HG02938 (cell line): ENCODE results near the gene IKZF5.

Experiments
- ATAC-seq: cut with Tn5 transposase; IDR thresholded peaks from one replicate; pipeline ENCODE4 v1.9.1; 2021; ENCODE audit warnings: mild to moderate bottlenecking, moderate library complexity; ENCODE audit not compliant: unreplicated experiment

IKZF5 gene

GRCh38 chr10:123016228-123016627, 7.6 kb upstream of the IKZF5 start:
- no peak for ATAC-seq

GRCh38 chr10:123014772-123015171, 6.2 kb upstream of the IKZF5 start:
- ATAC-seq = no peak

GRCh38 chr10:123013456-123014419, 5.1 kb upstream of the IKZF5 start:
- no peak for ATAC-seq

- no peak for ATAC-seq
These were observed 3.4 kb upstream of the IKZF5 start for GRCh38 chr10:123011987-123012386.

GRCh38 chr10:123009105-123009820, 668 bp upstream of the IKZF5 start:
- ATAC-seq = peak; percentile 1

GRCh38 chr10:123007558-123008354, 839 bp downstream of the IKZF5 start:
- ATAC-seq = peak; percentile 52

GRCh38 chr10:123004298-123004697, 4.3 kb downstream of the IKZF5 start:
- ATAC-seq = no peak

GRCh38 chr10:123001370-123001769, 7.2 kb downstream of the IKZF5 start:
- ATAC-seq = no peak

- no peak for ATAC-seq
These were observed 8.4 kb downstream of the IKZF5 start for GRCh38 chr10:123000155-123000554.

GRCh38 chr10:122999347-122999746, 9.2 kb downstream of the IKZF5 start:
- ATAC-seq = no peak

GRCh38 chr10:122998934-122999333, 9.7 kb downstream of the IKZF5 start:
- no peak for ATAC-seq

- ATAC-seq = no peak
These were observed 10.2 kb downstream of the IKZF5 start for GRCh38 chr10:122998360-122998917.

- ATAC-seq = no peak
These were observed 10.7 kb downstream of the IKZF5 start for GRCh38 chr10:122997864-122998263.

- ATAC-seq = no peak
These were observed 12.7 kb downstream of the IKZF5 start for GRCh38 chr10:122995936-122996335.

GRCh38 chr10:122993797-122994336, 14.7 kb downstream of the IKZF5 start:
- no peak for ATAC-seq

- ATAC-seq = no peak
These were observed 16.5 kb downstream of the IKZF5 start for GRCh38 chr10:122992031-122992585.

GRCh38 chr10:122990278-122990677, 18.3 kb downstream of the IKZF5 start:
- ATAC-seq = no peak

GRCh38 chr10:122988501-122988900, 20.1 kb downstream of the IKZF5 start:
- no peak for ATAC-seq

- no peak for ATAC-seq
These were observed 22.3 kb downstream of the IKZF5 start for GRCh38 chr10:122986335-122986734.

- ATAC-seq = no peak
These were observed 23.9 kb downstream of the IKZF5 start for GRCh38 chr10:122984708-122985107.
